GM23338 (cell line): ENCODE results near the gene SLC19A1. TPM values are rescaled to one million over a fixed set of nuclear protein-coding genes. Genes with fewer than 3 reads are reported as not detected.

ENCODE experiments used
- ATAC-seq: fragments of 200-7000 bp; cut with Tn5 transposase; 3 replicates; pipeline ENCODE4 v1.9.1; 2020
- DNase-seq: peaks from one replicate; pipeline ENCODE4 v3.0.0-alpha.2; 2015; ENCODE audit warnings: low spot score
- H2AFZ ChIP-seq: fragments of 200-600 bp; sonication (generic); 2 replicates; pipeline ENCODE4 v1.8.0; 2016; ENCODE audit warnings: antibody characterized with exemption, mild to moderate bottlenecking, moderate library complexity
- H3F3A ChIP-seq: fragments of 200-600 bp; sonication (generic); replicated peaks from 2 replicates; pipeline ENCODE4 v1.8.0; 2017; ENCODE audit warnings: antibody characterized with exemption, mixed run types, low read depth
- H3K27ac ChIP-seq: fragments of 200-600 bp; sonication (generic); 2 replicates; pipeline ENCODE4 v1.6.1; 2016; ENCODE audit warnings: low read depth
- H3K27me3 ChIP-seq: fragments of 200-600 bp; sonication (generic); 2 replicates; pipeline ENCODE4 v1.8.0; 2016; ENCODE audit warnings: mild to moderate bottlenecking, mixed run types, moderate library complexity; ENCODE audit not compliant: insufficient read depth
- H3K36me3 ChIP-seq: fragments of 200-600 bp; sonication (generic); 2 replicates; pipeline ENCODE4 v1.8.0; 2016; ENCODE audit warnings: mild to moderate bottlenecking; ENCODE audit not compliant: insufficient read depth
- H3K4me1 ChIP-seq: fragments of 200-600 bp; sonication (generic); 2 replicates; pipeline ENCODE4 v1.8.0; 2016; ENCODE audit warnings: mild to moderate bottlenecking, moderate library complexity; ENCODE audit not compliant: insufficient read depth
- H3K4me2 ChIP-seq: fragments of 200-600 bp; sonication (generic); 2 replicates; pipeline ENCODE4 v1.7.1; 2017; ENCODE audit warnings: mixed run types
- H3K4me3 ChIP-seq: fragments of 200-600 bp; sonication (generic); 2 replicates; pipeline ENCODE4 v1.6.1; 2016; ENCODE audit warnings: mixed run types
- H3K79me2 ChIP-seq: fragments of 200-600 bp; sonication (generic); replicated peaks from 2 replicates; pipeline ENCODE4 v1.8.0; 2017; ENCODE audit warnings: mild to moderate bottlenecking; ENCODE audit not compliant: insufficient read depth
- H3K9me2 ChIP-seq: fragments of 200-600 bp; sonication (generic); 2 replicates; pipeline ENCODE4 v1.8.0; 2017; ENCODE audit not compliant: insufficient read depth
- H4K20me1 ChIP-seq: fragments of 200-600 bp; sonication (generic); replicated peaks from 2 replicates; pipeline ENCODE4 v1.8.0; 2017; ENCODE audit warnings: mild to moderate bottlenecking; ENCODE audit not compliant: insufficient read depth
- H3K27ac Mint-ChIP-seq: 2 replicates; pipeline ENCODE4 v1.8.0; 2020; ENCODE audit warnings: inconsistent platforms, mild to moderate bottlenecking, moderate library complexity, mixed read lengths
- H3K27me3 Mint-ChIP-seq: 3 replicates; pipeline ENCODE4 v1.8.0; 2022; ENCODE audit warnings: low read depth, mild to moderate bottlenecking, moderate library complexity, mixed read lengths, inconsistent platforms; ENCODE audit not compliant: insufficient read depth, poor library complexity
- H3K36me3 Mint-ChIP-seq: 3 replicates; pipeline ENCODE4 v1.8.0; 2021; ENCODE audit warnings: low read depth, mild to moderate bottlenecking, inconsistent platforms, moderate library complexity, mixed read lengths
- H3K4me1 Mint-ChIP-seq: 3 replicates; pipeline ENCODE4 v1.8.0; 2020; ENCODE audit warnings: mild to moderate bottlenecking, inconsistent platforms, mixed read lengths
- H3K4me3 Mint-ChIP-seq: 3 replicates; pipeline ENCODE4 v1.8.0; 2021; ENCODE audit warnings: moderate library complexity, mild to moderate bottlenecking, inconsistent platforms, mixed read lengths
- H3K9me3 Mint-ChIP-seq: 3 replicates; pipeline ENCODE4 v1.8.0; 2020; ENCODE audit warnings: moderate library complexity, mild to moderate bottlenecking, inconsistent platforms, mixed read lengths
- CREB1 ChIP-seq: fragments of 250-450 bp; sonication (Bioruptor Pico); IDR thresholded peaks from 2 replicates; pipeline ENCODE4 v1.5.0; 2020; ENCODE audit warnings: low read depth, mild to moderate bottlenecking, moderate library complexity
- EZH2phosphoT487 ChIP-seq: fragments of 200-600 bp; sonication (generic); IDR thresholded peaks from one replicate; pipeline ENCODE4 v1.8.1; 2018; ENCODE audit warnings: antibody characterized with exemption; ENCODE audit not compliant: unreplicated experiment
- JUNB ChIP-seq: IDR thresholded peaks from one replicate; pipeline ENCODE4 v1.6.1; 2016; ENCODE audit warnings: antibody characterized with exemption; ENCODE audit not compliant: unreplicated experiment
- NANOG ChIP-seq: IDR thresholded peaks from 2 replicates; pipeline ENCODE4 v1.6.1; 2016; ENCODE audit warnings: antibody characterized with exemption, borderline replicate concordance
- STAT1 ChIP-seq: IDR thresholded peaks from one replicate; pipeline ENCODE4 v1.6.1; 2016; ENCODE audit warnings: antibody characterized with exemption; ENCODE audit not compliant: unreplicated experiment
- ZNF114 ChIP-seq: fragments of 250-450 bp; sonication (Bioruptor Pico); IDR thresholded peaks from 2 replicates; pipeline ENCODE4 v1.5.0; 2020; ENCODE audit warnings: mild to moderate bottlenecking, moderate library complexity
- ZNF331 ChIP-seq: fragments of 250-450 bp; sonication (Bioruptor Pico); IDR thresholded peaks from 2 replicates; pipeline ENCODE4 v1.5.0; 2020; ENCODE audit warnings: low read depth, mild to moderate bottlenecking, moderate library complexity
- polyA plus RNA-seq: library from polyadenylated mRNA; unstranded; fragments of >200 nt; fragmentation: Nextera tagmentation; extraction: Ambion mirVana; gene quantifications from 2 replicates; pipeline ENCODE4 v1.2.1, GENCODE V29; 2016
- total RNA-seq: library from RNA; depleted of rRNA; stranded (reverse); fragments of >200 nt; shearing (Covaris generic); gene quantifications from 2 replicates; pipeline ENCODE4 v1.2.3, GENCODE V29; 2014
- TF ChIP-seq, protein P1 (sequence below): IDR thresholded peaks from 2 replicates; pipeline ENCODE4 v1.6.1; 2016; ENCODE audit warnings: antibody characterized with exemption

The SLC19A1 gene
- total and polyA plus RNA-seq, 2 experiments from 2014 or later: 31.2 to 33.0 TPM

DNA sequence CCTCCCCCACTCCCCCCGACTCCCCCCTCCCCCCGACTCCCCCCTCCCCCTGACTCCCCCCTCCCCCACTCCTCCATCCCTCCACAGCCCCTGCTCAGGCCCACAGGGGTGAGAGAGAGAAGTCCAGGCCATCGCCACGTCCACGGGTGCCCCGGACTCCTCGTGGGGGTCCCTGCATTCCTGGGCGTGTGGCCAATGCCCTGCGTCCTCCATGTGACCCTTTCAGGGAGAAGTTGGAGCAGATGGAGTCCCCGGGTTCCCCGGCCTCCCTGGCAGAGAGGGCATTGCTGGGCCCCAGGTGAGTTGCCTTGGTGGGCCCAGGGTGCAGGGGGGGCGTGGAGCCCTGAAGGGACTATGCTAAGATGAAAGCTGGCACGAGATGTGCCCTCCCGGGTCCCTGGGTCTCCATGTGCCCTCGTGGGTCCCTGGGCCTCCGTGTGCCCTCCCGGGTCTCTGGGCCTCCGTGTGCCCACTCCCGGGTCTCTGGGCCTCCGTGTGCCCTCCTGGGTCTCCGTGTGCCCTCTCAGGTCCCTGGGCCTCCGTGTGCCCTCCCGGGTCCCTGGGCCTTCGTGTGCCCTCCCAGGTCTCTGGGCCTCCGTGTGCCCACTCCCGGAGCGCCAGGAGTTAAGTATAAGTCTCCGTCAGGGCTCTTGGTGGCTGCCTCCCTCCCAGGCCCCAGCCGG lies 52.0 kb downstream of the SLC19A1 start:
- Mint-ChIP-seq H3K36me3 (peaks cover 31% of the 10 kb centered on the region), H3K27me3 (peaks cover 6% of the 10 kb centered on the region), H3K4me1 (peaks cover 21% of the 10 kb centered on the region), H3K9me3 (no peaks in the 10 kb centered on the region), H3K27ac (no peak overlapping the region), H3K4me3 (no peak overlapping the region)
- Histone ChIP-seq H3K27ac (no peak overlapping the region), H3K79me2 (no peaks in the 10 kb centered on the region), H4K20me1 (no peaks in the 10 kb centered on the region; the same call in none of the 2 replicates), H3K9me2 (no peaks in the 10 kb centered on the region), H2AFZ (no peak overlapping the region), H3K4me1 (peaks cover 10% of the 10 kb centered on the region), H3K4me3 (no peak overlapping the region), H3F3A (no peaks in the 10 kb centered on the region), H3K4me2 (no peak overlapping the region), H3K27me3 (no peaks in the 10 kb centered on the region), H3K36me3 (no peaks in the 10 kb centered on the region)
- ATAC-seq (no peak), DNase-seq (no peak)
- TF ChIP-seq CREB1 (CRISPR knock-in tag) (no peak), ZNF331 (no peak), STAT1 (no peak), NANOG (no peak), ZNF114 (no peak)
- TF ChIP-seq, protein P1, sequence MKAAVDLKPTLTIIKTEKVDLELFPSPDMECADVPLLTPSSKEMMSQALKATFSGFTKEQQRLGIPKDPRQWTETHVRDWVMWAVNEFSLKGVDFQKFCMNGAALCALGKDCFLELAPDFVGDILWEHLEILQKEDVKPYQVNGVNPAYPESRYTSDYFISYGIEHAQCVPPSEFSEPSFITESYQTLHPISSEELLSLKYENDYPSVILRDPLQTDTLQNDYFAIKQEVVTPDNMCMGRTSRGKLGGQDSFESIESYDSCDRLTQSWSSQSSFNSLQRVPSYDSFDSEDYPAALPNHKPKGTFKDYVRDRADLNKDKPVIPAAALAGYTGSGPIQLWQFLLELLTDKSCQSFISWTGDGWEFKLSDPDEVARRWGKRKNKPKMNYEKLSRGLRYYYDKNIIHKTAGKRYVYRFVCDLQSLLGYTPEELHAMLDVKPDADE: no peak

DNA sequence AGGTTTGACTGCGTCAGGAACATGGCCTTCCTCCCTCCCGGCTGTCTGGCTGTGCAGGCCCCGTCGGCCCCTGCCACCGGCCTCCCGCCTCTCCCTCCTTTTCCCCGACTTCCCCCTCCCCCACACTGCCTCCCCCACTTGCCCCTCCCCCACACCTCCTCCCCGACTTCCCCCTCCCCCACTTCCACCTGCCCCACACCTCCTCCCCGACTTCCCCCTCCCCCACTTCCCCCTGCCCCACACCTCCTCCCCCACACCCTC lies 52.6 kb downstream of the SLC19A1 start:
- no peak overlapping the region for H3K4me2 ChIP-seq
- H3F3A ChIP-seq: peaks cover 2% of the 10 kb centered on the region; the same call in 1 of the 2 replicates
- H3K4me1 ChIP-seq: peaks cover 10% of the 10 kb centered on the region
- H3K4me3 ChIP-seq: no peak overlapping the region
- ATAC-seq (peak; percentile 11; the same call in 2 of the 3 replicates), DNase-seq (no peak)
- TF ChIP-seq EZH2phosphoT487 (no peak), NANOG (no peak), JUNB (no peak)
- TF ChIP-seq, protein P1: no peak
- peaks cover 29% of the 10 kb centered on the region for H3K36me3 Mint-ChIP-seq
- H3K36me3 ChIP-seq: no peaks in the 10 kb centered on the region
- no peak overlapping the region for H2AFZ ChIP-seq
- 0 out of 2 replicates have a peak overlapping the region, but pooled peaks have one; percentile 26 for H3K27ac ChIP-seq
- no peaks in the 10 kb centered on the region; the same call in none of the 2 replicates for H4K20me1 ChIP-seq
- H3K9me2 ChIP-seq: no peaks in the 10 kb centered on the region
- peaks cover 6% of the 10 kb centered on the region for H3K27me3 Mint-ChIP-seq
- H3K4me3 Mint-ChIP-seq: no peak overlapping the region
- no peak overlapping the region for H3K27ac Mint-ChIP-seq
- peaks cover 21% of the 10 kb centered on the region for H3K4me1 Mint-ChIP-seq
- no peaks in the 10 kb centered on the region for H3K27me3 ChIP-seq
- no peaks in the 10 kb centered on the region for H3K79me2 ChIP-seq
- H3K9me3 Mint-ChIP-seq: no peaks in the 10 kb centered on the region
